Thoracic aorta (tissue), 2 donors: ENCODE results near the gene HECW1. TPM values are rescaled to one million over a fixed set of nuclear protein-coding genes. Genes with fewer than 3 reads are reported as not detected.

Experiments used
- ATAC-seq: fragments of 150-250 bp; one replicate; pipeline ENCODE4 v1.8.0; 2017; ENCODE audit warnings: low read depth; ENCODE audit not compliant: insufficient number of reproducible peaks, low FRiP score
- DNase-seq: peaks from one replicate; pipeline ENCODE4 v3.0.0-alpha.2; 2020; ENCODE audit warnings: low spot score
- H3K27ac ChIP-seq, 2 donors: fragments of 200-600 bp; sonication (generic); 1 replicate in 1 of 2; 2 replicates in 1 of 2; pipeline ENCODE4 v1.5.1; 2016; ENCODE audit warnings: mild to moderate bottlenecking in 2 of 2, moderate library complexity in 2 of 2
- H3K27me3 ChIP-seq: fragments of 200-600 bp; sonication (generic); replicated peaks from 2 replicates; pipeline ENCODE4 v1.6.0; 2016; ENCODE audit warnings: mild to moderate bottlenecking; ENCODE audit not compliant: insufficient read depth
- H3K36me3 ChIP-seq: fragments of 200-600 bp; sonication (generic); one replicate; pipeline ENCODE4 v1.5.1; 2016
- H3K4me1 ChIP-seq, 2 donors: fragments of 200-600 bp; sonication (generic); 1 replicate in 1 of 2; 2 replicates in 1 of 2; pipeline versions ENCODE4 v1.5.1 to v1.6.0; 2016; ENCODE audit warnings: low read depth in 2 of 2, mild to moderate bottlenecking in 1 of 2; ENCODE audit not compliant: control insufficient read depth in 1 of 2
- H3K4me3 ChIP-seq: fragments of 200-600 bp; sonication (generic); 2 replicates; pipeline ENCODE4 v1.5.1; 2016; ENCODE audit warnings: mild to moderate bottlenecking
- H3K9me3 ChIP-seq: fragments of 200-600 bp; sonication (generic); 2 replicates; pipeline ENCODE4 v1.5.1; 2016
- CTCF ChIP-seq: fragments of 200-600 bp; sonication (generic); IDR thresholded peaks from one replicate; pipeline ENCODE4 v1.5.1; 2019; ENCODE audit warnings: antibody characterized with exemption
- total RNA-seq, 2 donors: library from RNA; depleted of rRNA; stranded (reverse); fragments of >200 nt; gene quantifications; one replicate each; pipeline versions ENCODE4 v1.1.0 to v1.2.3, GENCODE V29; 2016

Gene HECW1
- total RNA-seq, 2 donors from 2014 or later = 0.28 to 2.3 TPM

- H3K4me3 ChIP-seq = no peak overlapping the region
- H3K27me3 ChIP-seq = no peaks in the 10 kb centered on the region
- no peaks in the 10 kb centered on the region for H3K36me3 ChIP-seq
- TF ChIP-seq CTCF = no peak
- DNase-seq (no peak), ATAC-seq (no peak)
- no peaks in the 10 kb centered on the region for H3K9me3 ChIP-seq
- H3K4me1 ChIP-seq = no peaks in the 10 kb centered on the region
- H3K27ac ChIP-seq = no peak overlapping the region
Observed at GRCh38 chr7:43501870-43502269, 389.4 kb downstream of the HECW1 start.

GRCh38 chr7:43502941-43503340, 390.5 kb downstream of the HECW1 start:
- Histone ChIP-seq H3K27ac (no peak overlapping the region), H3K27me3 (no peaks in the 10 kb centered on the region), H3K4me3 (no peak overlapping the region), H3K36me3 (no peaks in the 10 kb centered on the region), H3K9me3 (no peaks in the 10 kb centered on the region), H3K4me1 (no peaks in the 10 kb centered on the region)
- DNase-seq (no peak), ATAC-seq (no peak)
- no peak for TF ChIP-seq CTCF

- H3K27ac ChIP-seq = no peak overlapping the region
Observed at GRCh38 chr7:43505412-43505811, 393.0 kb downstream of the HECW1 start.

GRCh38 chr7:43506460-43506859, 394.0 kb downstream of the HECW1 start:
- H3K4me1 ChIP-seq = no peaks in the 10 kb centered on the region
- ATAC-seq = no peak
- no peaks in the 10 kb centered on the region for H3K27me3 ChIP-seq
- H3K27ac ChIP-seq = no peak overlapping the region
- H3K9me3 ChIP-seq = no peaks in the 10 kb centered on the region
- H3K36me3 ChIP-seq = no peaks in the 10 kb centered on the region
- DNase-seq = no peak
- no peak for TF ChIP-seq CTCF
- no peak overlapping the region for H3K4me3 ChIP-seq

More at GRCh38 chr7:43505412-43505811, 393.0 kb downstream of the HECW1 start:
- no peak for ATAC-seq
- no peak for TF ChIP-seq CTCF
- no peak overlapping the region for H3K4me3 ChIP-seq
- no peak for DNase-seq
- no peaks in the 10 kb centered on the region for H3K27me3 ChIP-seq
- no peaks in the 10 kb centered on the region for H3K4me1 ChIP-seq
- H3K9me3 ChIP-seq = no peaks in the 10 kb centered on the region
- H3K36me3 ChIP-seq = no peaks in the 10 kb centered on the region

GRCh38 chr7:43508461-43508860, 396.0 kb downstream of the HECW1 start:
- no peak overlapping the region for H3K27ac ChIP-seq
- DNase-seq = no peak
- no peaks in the 10 kb centered on the region for H3K4me1 ChIP-seq
- TF ChIP-seq CTCF = no peak
- ATAC-seq = no peak
- H3K36me3 ChIP-seq = no peaks in the 10 kb centered on the region
- H3K27me3 ChIP-seq = no peaks in the 10 kb centered on the region
- no peaks in the 10 kb centered on the region for H3K9me3 ChIP-seq
- H3K4me3 ChIP-seq = no peak overlapping the region
